Smooth muscle cell (in vitro differentiated cells): ENCODE data around the gene TECPR2. TPM values are rescaled to one million over a fixed set of nuclear protein-coding genes. Genes with fewer than 3 reads are reported as not detected.
A peak's percentile ranks its signal among the peaks of the same experiment; 100 is the strongest.

Source experiments
- DNase-seq: peaks from one replicate; lab custom pipeline; 2025; ENCODE audit not compliant: unreplicated experiment; lab: John Stamatoyannopoulos, UW
- H2AFZ ChIP-seq: fragments of 200-600 bp; sonication (generic); 2 replicates; pipeline ENCODE4 v1.6.0; 2016; ENCODE audit warnings: antibody characterized with exemption, low read depth, mild to moderate bottlenecking
- H3F3A ChIP-seq: fragments of 200-600 bp; sonication (generic); 2 replicates; pipeline ENCODE4 v1.6.0; 2017; ENCODE audit warnings: antibody characterized with exemption, low read depth
- H3K27ac ChIP-seq: fragments of 200-600 bp; sonication (generic); 2 replicates; pipeline ENCODE4 v1.5.1; 2016; ENCODE audit warnings: low read depth, mild to moderate bottlenecking
- H3K27me3 ChIP-seq: fragments of 200-600 bp; sonication (generic); 2 replicates; pipeline ENCODE4 v1.6.1; 2016; ENCODE audit warnings: low read depth, mild to moderate bottlenecking
- H3K36me3 ChIP-seq: fragments of 200-600 bp; sonication (generic); 2 replicates; pipeline ENCODE4 v1.5.1; 2016; ENCODE audit warnings: low read depth
- H3K4me1 ChIP-seq: fragments of 200-600 bp; sonication (generic); 2 replicates; pipeline ENCODE4 v1.5.1; 2016; ENCODE audit warnings: low read depth
- H3K4me2 ChIP-seq: fragments of 200-600 bp; sonication (generic); 2 replicates; pipeline ENCODE4 v1.6.0; 2016; ENCODE audit warnings: mild to moderate bottlenecking
- H3K4me3 ChIP-seq: fragments of 200-600 bp; sonication (generic); 2 replicates; pipeline ENCODE4 v1.5.1; 2016; ENCODE audit warnings: mild to moderate bottlenecking
- H3K79me2 ChIP-seq: fragments of 200-600 bp; sonication (generic); 2 replicates; pipeline ENCODE4 v1.6.0; 2016; ENCODE audit warnings: low read depth, mild to moderate bottlenecking
- H3K9ac ChIP-seq: fragments of 200-600 bp; sonication (generic); 2 replicates; pipeline ENCODE4 v1.6.0; 2016; ENCODE audit warnings: low read depth
- H3K9me3 ChIP-seq: fragments of 200-600 bp; sonication (generic); replicated peaks from 2 replicates; pipeline ENCODE4 v1.5.1; 2016; ENCODE audit warnings: low read depth
- H4K20me1 ChIP-seq: fragments of 200-600 bp; sonication (generic); 2 replicates; pipeline ENCODE4 v1.6.0; 2016; ENCODE audit warnings: low read depth
- CTCF ChIP-seq: fragments of 200-600 bp; sonication (generic); IDR thresholded peaks from 2 replicates; pipeline ENCODE4 v1.5.1; 2017; ENCODE audit warnings: borderline replicate concordance, mild to moderate bottlenecking, antibody characterized with exemption; ENCODE audit not compliant: insufficient read depth, poor library complexity, severe bottlenecking
- WGBS: methylation state at CpG from one replicate; pipeline ENCODE4 v1.1.7; 2016; ENCODE audit warnings: low lambda C conversion rate; 5-methylcytosine and 5-hydroxymethylcytosine counted together
- polyA plus RNA-seq: library from polyadenylated mRNA; unstranded; fragments of >200 nt; fragmentation: Nextera tagmentation; extraction: Ambion mirVana; gene quantifications from 2 replicates; pipeline ENCODE4 v1.2.1, GENCODE V29; 2016
- total RNA-seq: library from RNA; depleted of rRNA; stranded (reverse); fragments of >200 nt; gene quantifications from 2 replicates; pipeline ENCODE4 v1.2.3, GENCODE V29; 2014

The TECPR2 gene
- total and polyA plus RNA-seq, 2 experiments from 2014 or later = 11.0 to 12.2 TPM

GRCh38 chr14:102510616-102511520 is 148.1 kb downstream of the TECPR2 start:
- no peaks in the 10 kb centered on the region for H3K9me3 ChIP-seq
- no peak for DNase-seq
- H3K27me3 ChIP-seq = no peaks in the 10 kb centered on the region
- H3K36me3 ChIP-seq = no peaks in the 10 kb centered on the region
- TF ChIP-seq CTCF = no peak
- no peak overlapping the region for H3K27ac ChIP-seq
- peak overlapping the region; percentile 95 for H3K4me2 ChIP-seq
- H3K79me2 ChIP-seq = no peaks in the 10 kb centered on the region
- peaks cover 15% of the 10 kb centered on the region for H3K4me1 ChIP-seq
- H3K9ac ChIP-seq = peak overlapping the region; percentile 19
- H3K4me3 ChIP-seq = peak overlapping the region; percentile 70
- no peaks in the 10 kb centered on the region for H4K20me1 ChIP-seq
- H2AFZ ChIP-seq = peak overlapping the region; percentile 71
- 51% methylated on average over 19 of the region's 19 CpGs for WGBS
- H3F3A ChIP-seq = no peaks in the 10 kb centered on the region

- TF ChIP-seq CTCF = no peak
- Histone ChIP-seq H3K27me3 (no peaks in the 10 kb centered on the region), H3K27ac (no peak overlapping the region), H3K79me2 (no peaks in the 10 kb centered on the region), H3K4me1 (peaks cover 15% of the 10 kb centered on the region), H2AFZ (no peak overlapping the region), H3K9ac (no peak overlapping the region), H3K36me3 (no peaks in the 10 kb centered on the region), H3K4me3 (no peak overlapping the region), H3F3A (no peaks in the 10 kb centered on the region), H4K20me1 (no peaks in the 10 kb centered on the region), H3K9me3 (no peaks in the 10 kb centered on the region), H3K4me2 (no peak overlapping the region)
- no peak for DNase-seq
- 89% methylated on average over 5 of the region's 5 CpGs for WGBS
Observed at GRCh38 chr14:102511538-102511937, 148.8 kb downstream of the TECPR2 start.

GRCh38 chr14:102512793-102513300 is 150.1 kb downstream of the TECPR2 start:
- no peaks in the 10 kb centered on the region for H3K9me3 ChIP-seq
- no peaks in the 10 kb centered on the region for H3F3A ChIP-seq
- H3K27me3 ChIP-seq = no peaks in the 10 kb centered on the region
- WGBS = 90% methylated on average over 11 of the region's 11 CpGs
- H3K79me2 ChIP-seq = no peaks in the 10 kb centered on the region
- H3K4me2 ChIP-seq = no peak overlapping the region
- H3K36me3 ChIP-seq = no peaks in the 10 kb centered on the region
- no peak overlapping the region for H3K4me3 ChIP-seq
- H4K20me1 ChIP-seq = no peaks in the 10 kb centered on the region
- DNase-seq = no peak
- no peak overlapping the region for H3K27ac ChIP-seq
- TF ChIP-seq CTCF = no peak
- no peak overlapping the region for H2AFZ ChIP-seq
- peaks cover 15% of the 10 kb centered on the region for H3K4me1 ChIP-seq
- H3K9ac ChIP-seq = no peak overlapping the region
